DOHH2 (cell line): ENCODE results near the gene OOSP1.

Experiments used
- EZH2phosphoT487 ChIP-seq: fragments of 200-600 bp; sonication (generic); IDR thresholded peaks from 2 replicates; pipeline ENCODE4 v1.6.1; 2017; ENCODE audit warnings: borderline replicate concordance, mild to moderate bottlenecking, antibody characterized with exemption, low read length, moderate library complexity, mixed read lengths
- TF ChIP-seq, protein P1 (sequence below): fragments of 200-600 bp; sonication (generic); IDR thresholded peaks from one replicate; pipeline ENCODE4 v1.5.1; 2014; ENCODE audit warnings: antibody characterized with exemption, mild to moderate bottlenecking, low read depth, low read length; ENCODE audit not compliant: poor library complexity, severe bottlenecking

DNA sequence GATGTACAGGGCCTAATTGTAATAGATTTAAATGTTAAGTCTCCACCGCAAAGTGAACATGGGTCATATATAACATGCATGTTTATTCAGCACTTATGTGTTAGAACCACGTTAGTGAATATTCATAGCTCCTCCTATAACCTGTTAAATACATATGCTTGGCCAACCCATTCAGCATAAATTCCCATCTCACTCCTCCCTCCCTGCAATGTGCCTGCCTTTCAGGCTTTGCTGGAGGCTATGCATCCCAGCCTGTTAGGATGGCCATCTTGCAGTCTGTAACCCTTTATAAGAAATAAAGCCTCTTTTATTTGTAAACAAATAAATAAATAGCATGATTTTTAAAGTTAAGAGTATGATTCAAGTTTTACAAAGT lies 23.9 kb downstream of the OOSP1 start:
- TF ChIP-seq, protein P1, sequence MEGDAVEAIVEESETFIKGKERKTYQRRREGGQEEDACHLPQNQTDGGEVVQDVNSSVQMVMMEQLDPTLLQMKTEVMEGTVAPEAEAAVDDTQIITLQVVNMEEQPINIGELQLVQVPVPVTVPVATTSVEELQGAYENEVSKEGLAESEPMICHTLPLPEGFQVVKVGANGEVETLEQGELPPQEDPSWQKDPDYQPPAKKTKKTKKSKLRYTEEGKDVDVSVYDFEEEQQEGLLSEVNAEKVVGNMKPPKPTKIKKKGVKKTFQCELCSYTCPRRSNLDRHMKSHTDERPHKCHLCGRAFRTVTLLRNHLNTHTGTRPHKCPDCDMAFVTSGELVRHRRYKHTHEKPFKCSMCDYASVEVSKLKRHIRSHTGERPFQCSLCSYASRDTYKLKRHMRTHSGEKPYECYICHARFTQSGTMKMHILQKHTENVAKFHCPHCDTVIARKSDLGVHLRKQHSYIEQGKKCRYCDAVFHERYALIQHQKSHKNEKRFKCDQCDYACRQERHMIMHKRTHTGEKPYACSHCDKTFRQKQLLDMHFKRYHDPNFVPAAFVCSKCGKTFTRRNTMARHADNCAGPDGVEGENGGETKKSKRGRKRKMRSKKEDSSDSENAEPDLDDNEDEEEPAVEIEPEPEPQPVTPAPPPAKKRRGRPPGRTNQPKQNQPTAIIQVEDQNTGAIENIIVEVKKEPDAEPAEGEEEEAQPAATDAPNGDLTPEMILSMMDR = no peak
- no peak for TF ChIP-seq EZH2phosphoT487
